ENCODE measurements around the gene CAMK2A. TPM values are rescaled to one million over a fixed set of nuclear protein-coding genes. Genes with fewer than 3 reads are reported as not detected.

The CAMK2A gene
- total and polyA plus RNA-seq, 2 donors (not counting 3 experiments of a cell fraction or from before 2014, with no cell fraction given), result not detected

Other genes with a start within 250 kb of the CAMK2A start
- not detected in 2 replicates for gene CSF1R, start 203.2 kb downstream of the CAMK2A start, total RNA-seq
- gene CSF1R, start 203.2 kb downstream of the CAMK2A start, polyA plus RNA-seq, result not detected in 2 replicates
- gene PDGFRB, start 133.9 kb downstream of the CAMK2A start, total RNA-seq, result 1.0 and 1.7 TPM in 2 replicates
- gene PDGFRB, start 133.9 kb downstream of the CAMK2A start, polyA plus RNA-seq, result 1.4 and 2.9 TPM in 2 replicates
- gene CDX1, start 123.0 kb downstream of the CAMK2A start, total RNA-seq, result not detected in 2 replicates
- gene CDX1, start 123.0 kb downstream of the CAMK2A start, polyA plus RNA-seq, result not detected in 2 replicates
- not detected in 2 replicates for gene SLC6A7, start 99.7 kb downstream of the CAMK2A start, total RNA-seq
- gene SLC6A7, start 99.7 kb downstream of the CAMK2A start, polyA plus RNA-seq, result not detected in 2 replicates
- 0.20 TPM in 1 of 2 replicates, not detected in the other for gene ARSI, start 13.1 kb upstream of the CAMK2A start, total RNA-seq
- 0.03 and 0.17 TPM in 2 replicates for gene ARSI, start 13.1 kb upstream of the CAMK2A start, polyA plus RNA-seq
- 47.2 and 52.0 TPM in 2 replicates for gene TCOF1, start 67.9 kb upstream of the CAMK2A start, total RNA-seq
- 10.5 and 11.2 TPM in 2 replicates for gene TCOF1, start 67.9 kb upstream of the CAMK2A start, polyA plus RNA-seq
- gene CD74, start 123.1 kb upstream of the CAMK2A start, total RNA-seq, result 0.76 and 1.3 TPM in 2 replicates
- gene CD74, start 123.1 kb upstream of the CAMK2A start, polyA plus RNA-seq, result 0.56 and 0.62 TPM in 2 replicates
- gene RPS14, start 160.0 kb upstream of the CAMK2A start, total RNA-seq, result 1,852 and 2,034 TPM in 2 replicates
- 4,491 and 5,521 TPM in 2 replicates for gene RPS14, start 160.0 kb upstream of the CAMK2A start, polyA plus RNA-seq
- 86.5 and 102 TPM in 2 replicates for gene NDST1, start 218.4 kb upstream of the CAMK2A start, total RNA-seq
- gene NDST1, start 218.4 kb upstream of the CAMK2A start, polyA plus RNA-seq, result 38.6 and 42.6 TPM in 2 replicates

Measured in endothelial cell of umbilical vein (primary cell).